IMR-90 (cell line): Measurements from ENCODE around the gene UVSSA. TPM values are rescaled to one million over a fixed set of nuclear protein-coding genes. Genes with fewer than 3 reads are reported as not detected.

Experiments
- ATAC-seq: fragments of 200-7000 bp; cut with Tn5 transposase; 2 replicates; pipeline ENCODE4 v1.9.1; 2020; ENCODE audit warnings: low read depth, mild to moderate bottlenecking, moderate library complexity
- BruUV-seq: library from RNA; stranded (reverse); fragments of 400-500 nt; replicated peaks from 2 replicates; lab custom pipeline; 2021; lab: Mats Ljungman, UMichigan
- CTCF ChIA-PET: fragments of 300-600 bp; formaldehyde crosslinking; extraction: SDS; loops from one replicate; lab custom pipeline; 2021; ENCODE audit warnings: antibody characterized with exemption; lab: Yijun Ruan, JAX
- POLR2A ChIA-PET: fragments of 300-600 bp; sonication (Branson Sonifier 250); formaldehyde crosslinking; loops from one replicate; lab custom pipeline; 2022; ENCODE audit warnings: antibody characterized with exemption; ENCODE audit not compliant: unreplicated experiment; lab: Charles Lee
- DNase-seq: peaks from one replicate; pipeline ENCODE4 v3.0.0; 2013
- H2AFZ ChIP-seq: replicated peaks from 2 replicates; pipeline ENCODE3; 2013; ENCODE audit warnings: low read length, mild to moderate bottlenecking; ENCODE audit not compliant: poor library complexity
- H2AK5ac ChIP-seq: 2 replicates; pipeline ENCODE4 v1.6.1; 2013; ENCODE audit warnings: low read depth, low read length, inconsistent platforms
- H2AK9ac ChIP-seq: replicated peaks from 2 replicates; pipeline ENCODE3; 2013; ENCODE audit warnings: mild to moderate bottlenecking, low read depth, low read length, moderate library complexity; ENCODE audit not compliant: poor library complexity
- H2BK120ac ChIP-seq: 2 replicates; pipeline ENCODE4 v1.6.1; 2013; ENCODE audit warnings: low read depth, low read length, inconsistent platforms
- H2BK15ac ChIP-seq: 3 replicates; pipeline ENCODE4 v1.6.1; 2013; ENCODE audit warnings: low read depth, low read length, inconsistent platforms
- H2BK20ac ChIP-seq: 2 replicates; pipeline ENCODE4 v1.6.1; 2013; ENCODE audit warnings: low read depth, mild to moderate bottlenecking, inconsistent platforms, low read length, moderate library complexity
- H2BK5ac ChIP-seq: 2 replicates; pipeline ENCODE4 v1.6.1; 2013; ENCODE audit warnings: mild to moderate bottlenecking, low read depth, low read length, inconsistent platforms; ENCODE audit not compliant: poor library complexity, severe bottlenecking
- H3K14ac ChIP-seq: replicated peaks from 2 replicates; pipeline ENCODE4 v1.6.1; 2013; ENCODE audit warnings: low read depth, low read length, inconsistent platforms
- H3K18ac ChIP-seq: 2 replicates; pipeline ENCODE4 v1.6.1; 2013; ENCODE audit warnings: low read depth, low read length, control low read depth
- H3K23ac ChIP-seq: 2 replicates; pipeline ENCODE4 v1.6.1; 2013; ENCODE audit warnings: low read depth, low read length, inconsistent platforms
- H3K27ac ChIP-seq: 2 replicates; pipeline ENCODE4 v1.5.1; 2013; ENCODE audit warnings: mild to moderate bottlenecking, control low read depth, low read length; ENCODE audit not compliant: insufficient read depth
- H3K27me3 ChIP-seq: 2 replicates; pipeline ENCODE4 v1.6.1; 2013; ENCODE audit warnings: low read length; ENCODE audit not compliant: control insufficient read depth, insufficient read depth
- H3K36me3 ChIP-seq: 2 replicates; pipeline ENCODE4 v1.6.1; 2013; ENCODE audit warnings: low read length, mixed read lengths; ENCODE audit not compliant: control insufficient read depth, insufficient read depth
- H3K4ac ChIP-seq: 2 replicates; pipeline ENCODE4 v1.6.1; 2013; ENCODE audit warnings: low read depth, low read length, inconsistent platforms
- H3K4me1 ChIP-seq: 2 replicates; pipeline ENCODE4 v1.6.1; 2013; ENCODE audit warnings: low read length, mixed read lengths; ENCODE audit not compliant: control insufficient read depth, insufficient read depth
- H3K4me2 ChIP-seq: 2 replicates; pipeline ENCODE4 v1.6.1; 2013; ENCODE audit warnings: low read depth, mild to moderate bottlenecking, control low read depth, low read length, moderate library complexity
- H3K4me3 ChIP-seq: 2 replicates; pipeline ENCODE4 v1.5.1; 2013; ENCODE audit warnings: low read depth, mild to moderate bottlenecking, control low read depth, low read length, moderate library complexity; ENCODE audit not compliant: insufficient read depth
- H3K56ac ChIP-seq: 2 replicates; pipeline ENCODE4 v1.6.1; 2013; ENCODE audit warnings: low read length, inconsistent platforms; ENCODE audit not compliant: insufficient read depth; ENCODE audit errors: extremely low read depth
- H3K79me1 ChIP-seq, 2 experiments: 2 replicates each; pipeline ENCODE4 v1.6.1; 2013; ENCODE audit warnings: low read length in 2 of 2, inconsistent platforms in 1 of 2, low read depth in 1 of 2
- H3K9ac ChIP-seq: 2 replicates; pipeline ENCODE4 v1.6.1; 2013; ENCODE audit warnings: low read depth, low read length, control low read depth
- H3K9me1 ChIP-seq: 2 replicates; pipeline ENCODE4 v1.6.1; 2013; ENCODE audit warnings: low read length, inconsistent platforms; ENCODE audit not compliant: insufficient read depth
- H3K9me3 ChIP-seq: 2 replicates; pipeline ENCODE4 v1.6.1; 2013; ENCODE audit warnings: low read length; ENCODE audit not compliant: control insufficient read depth, insufficient read depth
- H4K20me1 ChIP-seq: 2 replicates; pipeline ENCODE4 v1.6.1; 2013; ENCODE audit warnings: low read length, inconsistent platforms; ENCODE audit not compliant: insufficient read depth
- H4K5ac ChIP-seq: 2 replicates; pipeline ENCODE4 v1.6.1; 2013; ENCODE audit warnings: mild to moderate bottlenecking, low read depth, low read length, control low read depth
- H4K8ac ChIP-seq, 2 experiments: 2 replicates each; pipeline ENCODE4 v1.6.1; 2013; ENCODE audit warnings: low read depth in 2 of 2, low read length in 2 of 2, control low read depth in 1 of 2, inconsistent platforms in 1 of 2
- H4K91ac ChIP-seq: 2 replicates; pipeline ENCODE4 v1.6.1; 2013; ENCODE audit warnings: low read depth, low read length, inconsistent platforms; ENCODE audit not compliant: insufficient read depth
- BHLHE40 ChIP-seq: fragments of 150-350 bp; IDR thresholded peaks from 2 replicates; pipeline ENCODE4 v1.6.1; 2016; ENCODE audit warnings: mild to moderate bottlenecking, low read depth, low read length
- CHD1 ChIP-seq: IDR thresholded peaks from 2 replicates; pipeline ENCODE4 v1.6.1; 2012; ENCODE audit warnings: low read depth, low read length, improper control_type of control experiment
- FOS ChIP-seq: fragments of 150-350 bp; IDR thresholded peaks from 2 replicates; pipeline ENCODE4 v1.6.1; 2016; ENCODE audit warnings: low read depth, low read length
- MAFK ChIP-seq: IDR thresholded peaks from 2 replicates; pipeline ENCODE4 v1.6.1; 2012; ENCODE audit warnings: low read depth, low read length, improper control_type of control experiment
- MAZ ChIP-seq: IDR thresholded peaks from 2 replicates; pipeline ENCODE4 v1.6.1; 2012; ENCODE audit warnings: low read depth, mild to moderate bottlenecking, low read length, improper control_type of control experiment, moderate library complexity, borderline replicate concordance
- RAD21 ChIP-seq: IDR thresholded peaks from 2 replicates; pipeline ENCODE4 v1.6.1; 2012; ENCODE audit warnings: low read length, improper control_type of control experiment
- RCOR1 ChIP-seq: IDR thresholded peaks from 2 replicates; pipeline ENCODE4 v1.6.1; 2012; ENCODE audit warnings: mild to moderate bottlenecking, low read length, improper control_type of control experiment; ENCODE audit not compliant: insufficient replicate concordance
- RFX5 ChIP-seq: IDR thresholded peaks from 2 replicates; pipeline ENCODE4 v1.8.0; 2012; ENCODE audit warnings: low read depth, mild to moderate bottlenecking, low read length, moderate library complexity
- SMC3 ChIP-seq: fragments of 150-350 bp; IDR thresholded peaks from 2 replicates; pipeline ENCODE4 v1.6.1; 2016; ENCODE audit warnings: low read depth, mild to moderate bottlenecking, antibody characterized with exemption, low read length, moderate library complexity
- USF2 ChIP-seq: fragments of 150-350 bp; IDR thresholded peaks from 2 replicates; pipeline ENCODE4 v1.6.1; 2017; ENCODE audit warnings: mild to moderate bottlenecking, antibody characterized with exemption, low read length, low read depth
- WGBS, 2 experiments: methylation state at CpG; one replicate each; pipeline versions ENCODE4 v1.1.5 to v1.1.7; 2013; ENCODE audit warnings: missing lambda C conversion rate in 2 of 2; ENCODE audit not compliant: insufficient read length in 1 of 2; ENCODE audit errors: extremely low coverage in 2 of 2; 5-methylcytosine and 5-hydroxymethylcytosine counted together
- dilution Hi-C: fragments of 300-500 bp; cut with HindIII; formaldehyde crosslinking; loops from one replicate; pipeline ENCODE4 v1.14.3; 2018; ENCODE audit warnings: low sequenced_read_pairs; ENCODE audit not compliant: unreplicated experiment
- in situ Hi-C: fragments of 300-500 bp; cut with MboI; formaldehyde crosslinking; loops from 3 replicates; pipeline ENCODE4 v1.14.3; 2019; ENCODE audit warnings: low sequenced_read_pairs, inconsistent platforms, mixed read lengths
- intact Hi-C: fragments of 100-400 bp; cut with micrococcal nuclease; formaldehyde crosslinking; loops from 2 replicates; pipeline ENCODE4 v1.10.0; 2022
- polyA plus RNA-seq, 3 experiments: library from polyadenylated mRNA; depleted of rRNA; stranded (reverse); fragments of >200 nt; gene quantifications; 2 replicates each; pipeline ENCODE4 v1.2.3, GENCODE V29; 2012; ENCODE audit warnings: low replicate concordance in 1 of 3
- total RNA-seq: library from RNA; depleted of rRNA; stranded (reverse); fragments of >200 nt; gene quantifications from 2 replicates; pipeline ENCODE4 v1.2.3, GENCODE V29; 2012
- TF ChIP-seq, protein P1 (sequence below): conservative IDR thresholded peaks from 2 replicates; pipeline ENCODE4 v1.5.1; 2012; ENCODE audit warnings: mild to moderate bottlenecking, low read depth, low read length, improper control_type of control experiment
- TF ChIP-seq, protein P2 (sequence below): fragments of 150-350 bp; IDR thresholded peaks from 2 replicates; pipeline ENCODE4 v1.6.1; 2016; ENCODE audit warnings: low read depth, mild to moderate bottlenecking, low read length, moderate library complexity, borderline replicate concordance

UVSSA gene
- total and polyA plus RNA-seq, 2 of the 4 experiments (the other 2 are of a cell fraction), result 1.4 to 8.4 TPM

DNA sequence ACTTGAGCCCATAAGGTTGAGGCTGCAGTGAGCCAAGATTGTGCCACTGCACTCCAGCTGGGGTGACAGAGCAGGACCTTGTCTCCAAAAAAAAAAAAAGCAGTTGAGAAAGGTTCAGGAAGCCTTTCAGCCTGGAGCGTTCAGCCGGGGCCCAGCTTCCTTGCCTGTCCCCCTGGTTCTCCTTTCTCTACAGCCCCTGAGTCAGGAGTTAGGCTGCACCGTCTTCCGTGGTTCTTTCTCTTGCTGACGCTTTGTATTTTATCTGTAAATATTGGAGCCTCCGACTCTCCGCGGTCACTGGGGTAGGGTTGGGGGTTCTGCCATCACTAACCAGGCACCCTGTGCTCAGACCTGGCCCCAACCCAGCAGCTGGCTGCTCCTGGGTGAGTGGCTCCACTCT is 13.8 kb upstream of the UVSSA start:
- DNase-seq (no peak), ATAC-seq (no peak)
- POLR2A ChIA-PET, result no interaction called here
- H2AK9ac ChIP-seq, result no peak overlapping the region
- no peak overlapping the region for H2BK120ac ChIP-seq
- H2BK20ac ChIP-seq, result no peak overlapping the region
- dilution Hi-C loops (no loop called here), intact Hi-C loops (no loop called here), in situ Hi-C loops (no loop called here)
- no peak overlapping the region for H2AFZ ChIP-seq
- no peak overlapping the region for H3K27ac ChIP-seq
- H3K9me3 ChIP-seq, result peaks cover 5% of the 10 kb centered on the region; the same call in 1 of the 2 replicates
- peaks cover 68% of the 10 kb centered on the region for H3K36me3 ChIP-seq
- CTCF ChIA-PET, result no interaction called here
- no peak overlapping the region for H3K56ac ChIP-seq
- H3K23ac ChIP-seq, result no peak overlapping the region
- H3K4me3 ChIP-seq, result no peak overlapping the region
- H4K91ac ChIP-seq, result no peak overlapping the region
- TF ChIP-seq, protein P1, sequence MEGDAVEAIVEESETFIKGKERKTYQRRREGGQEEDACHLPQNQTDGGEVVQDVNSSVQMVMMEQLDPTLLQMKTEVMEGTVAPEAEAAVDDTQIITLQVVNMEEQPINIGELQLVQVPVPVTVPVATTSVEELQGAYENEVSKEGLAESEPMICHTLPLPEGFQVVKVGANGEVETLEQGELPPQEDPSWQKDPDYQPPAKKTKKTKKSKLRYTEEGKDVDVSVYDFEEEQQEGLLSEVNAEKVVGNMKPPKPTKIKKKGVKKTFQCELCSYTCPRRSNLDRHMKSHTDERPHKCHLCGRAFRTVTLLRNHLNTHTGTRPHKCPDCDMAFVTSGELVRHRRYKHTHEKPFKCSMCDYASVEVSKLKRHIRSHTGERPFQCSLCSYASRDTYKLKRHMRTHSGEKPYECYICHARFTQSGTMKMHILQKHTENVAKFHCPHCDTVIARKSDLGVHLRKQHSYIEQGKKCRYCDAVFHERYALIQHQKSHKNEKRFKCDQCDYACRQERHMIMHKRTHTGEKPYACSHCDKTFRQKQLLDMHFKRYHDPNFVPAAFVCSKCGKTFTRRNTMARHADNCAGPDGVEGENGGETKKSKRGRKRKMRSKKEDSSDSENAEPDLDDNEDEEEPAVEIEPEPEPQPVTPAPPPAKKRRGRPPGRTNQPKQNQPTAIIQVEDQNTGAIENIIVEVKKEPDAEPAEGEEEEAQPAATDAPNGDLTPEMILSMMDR, result no peak
- TF ChIP-seq SMC3, result no peak
- TF ChIP-seq CHD1, result no peak
- TF ChIP-seq, protein P2, sequence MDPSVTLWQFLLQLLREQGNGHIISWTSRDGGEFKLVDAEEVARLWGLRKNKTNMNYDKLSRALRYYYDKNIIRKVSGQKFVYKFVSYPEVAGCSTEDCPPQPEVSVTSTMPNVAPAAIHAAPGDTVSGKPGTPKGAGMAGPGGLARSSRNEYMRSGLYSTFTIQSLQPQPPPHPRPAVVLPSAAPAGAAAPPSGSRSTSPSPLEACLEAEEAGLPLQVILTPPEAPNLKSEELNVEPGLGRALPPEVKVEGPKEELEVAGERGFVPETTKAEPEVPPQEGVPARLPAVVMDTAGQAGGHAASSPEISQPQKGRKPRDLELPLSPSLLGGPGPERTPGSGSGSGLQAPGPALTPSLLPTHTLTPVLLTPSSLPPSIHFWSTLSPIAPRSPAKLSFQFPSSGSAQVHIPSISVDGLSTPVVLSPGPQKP, result no peak
- TF ChIP-seq RCOR1, result no peak
- TF ChIP-seq USF2, result no peak
- TF ChIP-seq RFX5, result no peak
- TF ChIP-seq FOS, result no peak
- no peak for TF ChIP-seq RAD21
- no peak for TF ChIP-seq BHLHE40
- TF ChIP-seq MAZ, result no peak
- TF ChIP-seq MAFK, result no peak
- peaks cover 4% of the 10 kb centered on the region for H3K4me1 ChIP-seq
- no peak overlapping the region for H2BK5ac ChIP-seq
- peaks cover 29 to 55% of the 10 kb centered on the region in 2 experiments for H3K79me1 ChIP-seq
- no peak overlapping the region for H3K14ac ChIP-seq
- 100% methylated on average over 2 of the region's 8 CpGs; no CpG with 5 or more reads in 1 of the 2 experiments for WGBS, 2 experiments
- H2AK5ac ChIP-seq, result no peak overlapping the region
- H3K4ac ChIP-seq, result no peak overlapping the region
- no peak overlapping the region for H2BK15ac ChIP-seq
- no peak overlapping the region for H4K8ac ChIP-seq
- H3K27me3 ChIP-seq, result no peaks in the 10 kb centered on the region
- no peaks in the 10 kb centered on the region for H3K9me1 ChIP-seq
- H4K5ac ChIP-seq, result no peak overlapping the region
- peaks cover 13% of the 10 kb centered on the region for H4K20me1 ChIP-seq
- BruUV-seq, result no TSS peak
- no peak overlapping the region for H3K4me2 ChIP-seq
- no peak overlapping the region for H3K18ac ChIP-seq
- H3K9ac ChIP-seq, result no peak overlapping the region
